NAMALWA (cell line): Measurements from ENCODE around the gene CEP170.

Experiments used
- DNase-seq: peaks from one replicate; pipeline ENCODE4 v3.0.0-alpha.2; 2015; ENCODE audit warnings: low spot score

Gene CEP170

GRCh38 chr1:243254927-243255790 lies at the start of gene CEP170:
Gene CEP170, minus strand, starts transcription at chr1:243255281. Its CDS starts 30,001 bp downstream, at chr1:243225280.
- DNase-seq, result peak; percentile 99

- DNase-seq, result no peak
Observed at GRCh38 chr1:243301059-243301458, 46.0 kb upstream of the CEP170 start.

GRCh38 chr1:243299069-243299468 lies 44.0 kb upstream of the CEP170 start:
- no peak for DNase-seq

- DNase-seq, result no peak
Observed at GRCh38 chr1:243294723-243295121, 39.6 kb upstream of the CEP170 start.

GRCh38 chr1:243293941-243294722 lies 39.1 kb upstream of the CEP170 start:
- no peak for DNase-seq

GRCh38 chr1:243292117-243292516 lies 37.0 kb upstream of the CEP170 start:
- DNase-seq, result no peak

- no peak for DNase-seq
Observed at GRCh38 chr1:243291292-243291691, 36.2 kb upstream of the CEP170 start.

GRCh38 chr1:243288062-243288461 lies 33.0 kb upstream of the CEP170 start:
- DNase-seq, result no peak

GRCh38 chr1:243287652-243288051 lies 32.6 kb upstream of the CEP170 start:
- peak; percentile 57 for DNase-seq

- no peak for DNase-seq
Observed at GRCh38 chr1:243287123-243287460, 32.0 kb upstream of the CEP170 start.

- DNase-seq, result no peak
Observed at GRCh38 chr1:243286409-243287122, 31.5 kb upstream of the CEP170 start.

GRCh38 chr1:243281672-243282071 lies 26.6 kb upstream of the CEP170 start:
- no peak for DNase-seq

- no peak for DNase-seq
Observed at GRCh38 chr1:243280571-243281129, 25.6 kb upstream of the CEP170 start.

- no peak for DNase-seq
Observed at GRCh38 chr1:243275316-243275715, 20.2 kb upstream of the CEP170 start.

GRCh38 chr1:243273945-243274344 lies 18.9 kb upstream of the CEP170 start:
- no peak for DNase-seq

GRCh38 chr1:243273506-243273905 lies 18.4 kb upstream of the CEP170 start:
- DNase-seq, result no peak

- DNase-seq, result no peak
Observed at GRCh38 chr1:243272401-243272800, 17.3 kb upstream of the CEP170 start.

- DNase-seq, result no peak
Observed at GRCh38 chr1:243271996-243272395, 16.9 kb upstream of the CEP170 start.

GRCh38 chr1:243270097-243270864 lies 15.2 kb upstream of the CEP170 start:
- DNase-seq, result no peak

- peak; percentile 50 for DNase-seq
Observed at GRCh38 chr1:243269461-243269801, 14.3 kb upstream of the CEP170 start.

GRCh38 chr1:243268751-243269460 lies 13.8 kb upstream of the CEP170 start:
- peak; percentile 32 for DNase-seq
